Activated CD4-positive, CD25-positive, alpha-beta regulatory T cell treated with anti-CD3 and anti-CD28 coated beads, Interleukin-2, amount 50 U/mL, for 16 hours (primary cell): Measurements from ENCODE around the gene RBM10.

Experiments
- DNase-seq: peaks from one replicate; pipeline ENCODE4 v3.0.0-alpha.2; 2020; ENCODE audit warnings: low read depth, low spot score

RBM10 gene

GRCh38 chrX:47218280-47218919 is 73.4 kb downstream of the RBM10 start, which contains the start of gene CDK16:
CDK16 (plus strand) TSS chrX:47218681; CDS start chrX:47223558, 4,877 bp downstream.
- DNase-seq: peak; percentile 44

GRCh38 chrX:47218920-47219815 is 74.1 kb downstream of the RBM10 start:
- no peak for DNase-seq

- no peak for DNase-seq
These were observed 76.7 kb downstream of the RBM10 start for GRCh38 chrX:47221756-47222155.

GRCh38 chrX:47222751-47223350 is 77.8 kb downstream of the RBM10 start:
- no peak for DNase-seq

DNA sequence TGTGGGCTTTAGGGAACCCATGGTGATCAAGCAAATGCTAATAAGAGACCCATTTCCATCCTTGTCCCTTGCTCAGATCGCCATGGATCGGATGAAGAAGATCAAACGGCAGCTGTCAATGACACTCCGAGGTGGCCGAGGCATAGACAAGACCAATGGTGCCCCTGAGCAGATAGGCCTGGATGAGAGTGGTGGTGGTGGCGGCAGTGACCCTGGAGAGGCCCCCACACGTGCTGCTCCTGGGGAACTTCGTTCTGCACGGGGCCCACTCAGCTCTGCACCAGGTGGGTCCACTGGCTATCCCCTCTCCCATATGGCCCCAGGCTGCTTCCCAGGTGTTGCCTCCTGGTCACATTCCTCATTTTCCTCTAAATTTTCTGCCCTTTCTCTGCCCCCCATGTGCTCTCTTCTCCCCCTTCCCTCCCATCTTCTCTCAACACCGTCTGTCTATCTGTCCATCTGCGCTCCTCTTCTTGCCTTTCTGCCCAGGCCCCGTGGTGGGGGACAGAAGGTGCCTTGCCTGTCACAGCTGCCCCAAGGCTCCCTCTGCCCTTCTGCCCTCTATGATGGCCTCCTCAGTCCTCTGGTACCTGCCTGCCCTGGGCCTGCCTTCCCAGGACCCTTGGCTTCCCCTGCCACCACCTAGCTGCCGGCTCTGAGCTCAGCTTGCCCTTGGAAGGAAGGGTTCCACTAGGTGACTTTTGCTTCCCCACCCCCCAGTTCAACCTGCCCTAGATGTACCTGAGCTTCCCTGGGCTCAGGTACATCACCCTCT is 78.6 kb downstream of the RBM10 start:
- DNase-seq: no peak

- DNase-seq: no peak
These were observed 79.4 kb downstream of the RBM10 start for GRCh38 chrX:47224266-47224895.

- DNase-seq: no peak
These were observed 79.9 kb downstream of the RBM10 start for GRCh38 chrX:47224896-47225290.

- no peak for DNase-seq
These were observed 81.0 kb downstream of the RBM10 start for GRCh38 chrX:47226071-47226470.

- no peak for DNase-seq
These were observed 81.7 kb downstream of the RBM10 start for GRCh38 chrX:47226531-47227333.

GRCh38 chrX:47227334-47227583 is 82.2 kb downstream of the RBM10 start:
- DNase-seq: no peak

DNA sequence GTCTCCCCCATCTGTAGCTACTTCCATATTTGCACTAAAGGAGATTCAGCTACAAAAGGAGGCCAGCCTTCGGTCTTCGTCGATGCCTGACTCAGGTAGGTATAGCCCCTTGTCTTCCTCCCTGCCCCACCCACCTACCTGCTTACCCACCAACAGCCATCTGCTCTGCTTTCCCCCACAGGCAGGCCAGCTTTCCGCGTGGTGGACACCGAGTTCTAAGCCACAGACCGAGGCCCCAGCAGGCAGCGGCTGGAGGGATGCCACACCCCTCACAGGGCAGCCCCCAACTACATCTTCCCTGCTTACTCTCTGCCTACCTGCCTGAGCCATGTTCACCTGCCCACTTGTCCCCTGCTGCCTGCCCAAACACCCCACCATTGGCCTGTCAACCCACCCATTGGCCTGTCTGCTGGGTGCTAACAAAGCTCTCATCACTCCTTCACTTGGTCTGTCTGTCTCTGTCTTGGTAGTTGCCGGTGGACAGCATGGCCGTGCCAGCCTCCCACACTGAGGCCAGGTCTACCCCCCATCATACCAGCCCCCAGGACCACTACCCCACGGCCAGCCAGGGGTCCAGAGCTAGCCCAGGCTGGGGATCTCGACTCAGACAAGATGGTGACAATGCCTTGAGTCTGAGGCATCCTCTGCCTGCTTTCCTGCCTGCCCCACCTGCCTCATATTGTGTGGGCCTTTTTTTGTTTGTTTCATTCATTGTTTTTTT is 83.7 kb downstream of the RBM10 start:
- no peak for DNase-seq

- DNase-seq: no peak
These were observed 84.4 kb downstream of the RBM10 start for GRCh38 chrX:47229427-47229826.

DNA sequence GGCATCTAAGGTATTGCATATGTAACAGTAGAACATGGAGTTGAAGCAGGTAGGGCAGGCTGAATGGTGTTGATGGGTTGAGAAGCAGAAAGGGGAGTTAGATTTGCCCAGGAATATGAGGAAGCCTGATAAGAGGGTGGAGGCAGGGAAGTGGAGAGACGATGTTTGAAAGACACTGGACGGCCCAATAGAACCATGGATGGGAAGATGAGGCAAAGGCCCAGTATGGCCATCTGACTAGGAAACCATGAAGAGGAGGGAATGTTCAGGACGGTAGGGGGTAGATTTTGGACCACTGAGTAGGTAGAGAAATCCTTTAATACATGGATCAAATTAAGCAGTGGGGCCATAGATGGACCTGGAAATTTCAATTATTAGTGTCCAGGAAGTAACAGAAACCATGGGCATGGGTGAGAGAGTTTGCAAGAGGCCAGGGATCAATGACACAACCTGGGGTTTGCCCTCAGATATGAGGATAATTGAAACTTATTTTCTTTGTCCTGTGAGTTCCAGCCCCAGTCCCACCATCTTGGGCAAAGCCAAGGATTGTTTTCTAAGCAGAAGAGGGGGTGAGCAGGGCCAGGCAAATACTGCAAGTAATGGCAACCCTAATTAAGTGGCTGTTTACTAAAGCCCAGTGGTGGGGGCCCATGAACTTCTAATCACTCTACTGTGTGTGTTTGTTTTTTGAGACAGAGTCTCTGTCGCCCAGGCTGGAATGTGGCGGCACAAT is 85.3 kb downstream of the RBM10 start:
- no peak for DNase-seq

DNA sequence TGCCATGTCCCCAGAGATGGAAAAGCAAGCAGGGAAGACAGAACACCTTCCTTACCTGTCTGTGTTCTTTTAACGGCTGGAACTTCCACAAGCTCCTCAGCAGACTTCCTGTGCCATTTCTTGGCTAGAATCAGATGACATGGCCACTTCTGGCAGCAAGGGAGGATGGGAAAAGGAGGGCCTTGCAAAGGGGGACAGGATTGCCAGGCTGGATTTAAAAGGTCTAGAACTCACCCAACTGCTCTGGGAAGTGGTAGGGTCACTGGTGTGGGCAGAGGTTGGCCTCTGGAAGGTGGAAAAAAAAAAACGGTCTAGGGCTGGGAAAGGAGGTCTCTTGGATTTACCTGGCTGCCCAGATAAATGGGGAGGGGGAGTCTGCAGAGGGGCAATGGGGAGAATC is 86.1 kb downstream of the RBM10 start:
- no peak for DNase-seq

DNA sequence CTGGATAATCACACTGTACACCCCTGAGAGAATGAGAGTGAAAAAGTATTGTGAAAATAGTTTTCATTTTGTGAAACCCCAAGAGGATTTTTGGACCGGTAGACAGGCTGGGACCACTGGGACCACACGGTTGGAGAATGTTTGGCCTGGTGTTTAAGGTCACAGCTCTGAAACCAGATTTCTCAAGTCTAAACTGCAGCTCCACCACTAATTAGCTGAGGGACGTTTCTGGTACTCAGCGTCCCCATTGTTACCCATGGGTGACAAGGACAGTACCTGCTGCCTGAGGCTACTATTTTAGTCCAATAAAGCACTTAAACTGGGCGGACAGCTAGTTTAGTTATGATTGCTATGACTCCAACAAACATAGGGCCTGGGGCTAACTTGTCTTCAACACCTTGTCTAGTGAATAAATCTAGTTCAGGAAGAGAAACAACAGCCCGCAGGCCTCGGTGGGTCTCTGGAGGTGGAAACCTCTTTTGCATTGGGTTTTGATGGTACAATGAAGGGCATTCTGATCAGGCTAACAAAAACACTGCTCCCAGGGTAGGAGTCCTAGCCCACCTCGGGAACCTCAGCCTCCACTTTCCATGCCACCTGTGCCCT is 87.3 kb downstream of the RBM10 start:
- no peak for DNase-seq

- no peak for DNase-seq
These were observed 87.8 kb downstream of the RBM10 start, which contains the start of gene USP11 for GRCh38 chrX:47232803-47233332. USP11 (plus strand) TSS chrX:47233009; CDS start chrX:47233044, 35 bp downstream.

DNA sequence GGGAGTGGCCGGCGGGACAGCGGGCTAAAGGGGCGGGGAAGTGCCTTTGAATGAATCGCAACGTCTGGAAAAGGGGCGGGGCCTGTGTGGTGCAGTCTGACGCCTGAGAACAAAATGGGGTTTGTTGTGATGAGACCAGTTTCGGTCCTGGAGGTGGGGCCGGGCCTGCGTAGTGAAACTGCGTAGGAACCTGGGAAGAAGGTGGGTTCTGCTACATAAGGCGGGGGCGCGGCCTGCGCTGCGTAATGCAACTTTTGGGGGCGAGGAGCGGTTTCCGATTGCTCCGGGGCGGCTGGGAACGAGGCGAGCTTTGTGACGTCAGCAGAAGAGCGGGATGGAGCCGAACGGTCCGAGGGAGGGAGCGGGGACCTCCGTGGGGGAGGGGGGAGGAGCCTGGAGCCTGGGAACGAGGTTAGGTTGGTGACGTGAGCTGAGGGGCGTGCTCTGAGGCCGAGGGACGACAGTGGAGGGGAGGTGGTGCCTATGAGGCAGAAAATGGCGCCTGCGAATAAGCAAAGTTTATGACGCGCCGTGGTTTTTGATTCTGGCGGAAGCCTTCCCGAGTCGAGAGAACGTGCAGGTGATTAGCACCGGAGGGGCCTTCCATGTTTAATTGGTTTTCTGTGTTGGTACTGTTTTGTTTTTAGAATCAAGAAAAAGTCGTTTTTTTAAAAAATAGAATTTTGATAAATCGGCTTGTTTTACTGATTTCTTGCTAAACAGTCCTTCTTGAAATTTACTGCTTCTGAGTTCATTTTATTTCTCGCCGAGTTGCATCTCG is 88.5 kb downstream of the RBM10 start:
- DNase-seq: peak; percentile 84

GRCh38 chrX:47234583-47234982 is 89.6 kb downstream of the RBM10 start:
- DNase-seq: no peak
